Left renal cortex interstitium (tissue), 4 donors: Measurements from ENCODE around the gene CRAMP1. TPM values are rescaled to one million over a fixed set of nuclear protein-coding genes. Genes with fewer than 3 reads are reported as not detected.
A peak's percentile ranks its signal among the peaks of the same experiment; 100 is the strongest.

Source experiments
- DNase-seq, 4 donors: peaks; one replicate each; pipeline ENCODE4 v3.0.0-alpha.2; 2013; ENCODE audit warnings: low read depth in 4 of 4, low spot score in 2 of 4, missing footprints in 1 of 4
- polyA plus RNA-seq, 4 donors: library from polyadenylated mRNA; unstranded; fragments of 120-200 nt; gene quantifications; one replicate each; pipeline ENCODE4 v1.2.1, GENCODE V29; 2013; ENCODE audit not compliant: insufficient read length in 4 of 4

CRAMP1 gene
- polyA plus RNA-seq, 4 donors: 15.6 to 31.4 (median 23.4) TPM

DNA sequence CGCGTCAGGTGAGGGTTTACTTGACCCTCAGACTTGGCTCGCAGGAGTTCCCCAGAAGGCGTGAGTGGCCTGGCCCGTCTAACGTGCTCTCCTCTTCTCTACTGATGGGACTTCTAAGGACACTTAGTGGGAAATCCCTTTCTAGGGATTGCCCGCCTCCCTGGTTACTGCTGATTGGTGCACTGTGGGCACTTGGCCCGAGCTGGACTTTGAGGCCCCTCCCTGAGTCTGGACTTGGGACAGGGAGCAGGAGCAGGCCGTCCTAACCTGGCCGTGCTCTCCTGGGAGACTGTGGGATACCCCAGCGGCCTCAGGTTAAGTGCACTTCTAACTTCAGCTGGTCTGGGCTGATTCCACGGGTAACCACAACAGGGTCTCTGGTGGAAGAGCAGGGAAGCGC, 15.0 kb upstream of the CRAMP1 start:
- DNase-seq: no peak

DNA sequence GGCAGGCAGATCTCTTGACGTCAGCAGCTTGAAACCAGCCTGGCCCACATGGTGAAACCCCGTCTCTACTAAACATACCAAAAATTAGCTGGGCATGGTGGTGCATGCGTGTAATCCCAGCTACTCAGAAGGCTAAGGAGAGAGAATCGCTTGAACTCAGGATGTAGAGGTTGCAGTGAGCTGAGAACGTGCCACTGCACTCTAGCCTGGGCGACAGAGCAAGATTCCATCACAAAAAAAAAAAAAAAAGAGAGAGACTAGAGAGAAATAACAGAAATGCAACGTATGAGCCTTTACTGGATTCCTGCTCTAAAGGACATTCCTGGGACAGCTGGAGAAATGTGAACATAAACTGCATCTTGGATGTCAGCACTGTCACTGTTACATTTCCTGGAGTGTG, 11.1 kb upstream of the CRAMP1 start:
- DNase-seq: no peak

DNA sequence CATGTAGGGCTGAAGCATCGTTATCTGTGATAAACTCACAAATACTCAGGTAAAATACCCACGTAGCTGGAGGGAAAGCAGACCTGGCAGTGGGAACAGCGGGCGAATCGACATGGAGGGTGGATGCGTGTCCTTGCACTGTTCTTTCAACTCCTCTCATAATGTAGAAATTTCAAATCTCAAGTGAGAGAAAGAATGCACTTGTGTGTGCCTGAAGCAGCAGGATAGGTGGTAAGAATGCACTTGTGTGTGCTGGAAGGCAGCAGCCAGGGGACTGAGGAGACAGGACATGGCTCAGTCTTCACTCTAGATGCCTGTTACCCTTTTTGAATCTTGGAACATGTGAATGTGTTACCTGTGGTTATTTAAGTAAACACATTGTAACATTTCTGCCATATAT, 10.7 kb upstream of the CRAMP1 start:
- DNase-seq: no peak

DNA sequence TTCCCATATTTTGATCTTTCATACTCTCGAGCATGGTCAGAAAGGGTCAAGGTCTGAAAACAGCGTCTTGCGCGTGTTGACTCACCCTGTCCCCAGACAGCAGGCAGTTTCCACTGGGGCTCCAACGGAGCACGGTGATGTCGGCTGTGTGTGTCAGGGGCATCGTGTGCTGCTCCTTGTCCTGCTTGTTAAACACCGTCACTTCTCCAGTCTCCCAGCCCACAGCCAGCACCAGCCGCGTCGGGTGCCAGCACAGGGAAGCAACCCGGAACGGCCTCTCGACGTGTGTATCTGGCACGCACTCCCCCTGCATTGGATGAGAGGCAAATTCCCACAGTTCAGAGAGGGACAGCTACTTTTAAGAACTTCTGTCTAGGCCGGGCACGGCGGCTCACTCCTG, 9.9 kb upstream of the CRAMP1 start:
- DNase-seq: no peak

DNA sequence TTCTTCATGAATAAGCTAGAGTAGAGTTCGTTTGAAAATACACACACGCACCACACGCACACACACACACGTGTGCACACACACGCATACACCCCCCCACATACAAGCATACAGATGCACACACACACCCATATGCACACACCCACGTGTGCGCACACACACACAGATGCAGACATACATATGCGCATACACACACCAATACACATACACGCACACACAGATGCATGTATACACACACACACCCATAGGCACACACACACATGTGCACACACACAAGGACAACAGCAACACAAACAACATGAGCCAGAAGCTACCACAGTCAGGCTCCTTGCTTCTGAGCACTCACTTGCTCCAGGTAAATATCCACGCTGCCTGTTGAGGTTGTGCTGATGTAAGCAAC, 5.4 kb upstream of the CRAMP1 start:
- DNase-seq: no peak

DNA sequence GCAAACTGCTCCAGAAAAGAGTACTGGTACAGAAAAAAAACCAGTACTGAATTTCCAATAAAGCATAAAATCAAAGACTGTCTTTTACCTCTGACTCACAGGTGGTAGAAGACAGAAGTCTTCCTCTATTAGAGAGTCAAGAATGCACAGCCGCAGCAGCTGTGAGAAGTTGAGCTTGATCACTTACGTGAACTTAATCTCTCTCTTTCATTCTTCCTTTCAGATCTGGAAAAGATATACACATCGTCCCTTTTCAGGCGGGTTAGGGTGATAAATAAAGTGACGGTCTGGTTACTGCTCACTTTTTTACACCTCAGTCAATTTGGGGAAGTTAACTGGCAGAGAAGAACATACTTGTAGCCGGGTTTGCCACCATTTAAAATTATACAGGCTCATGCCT, 4.2 kb upstream of the CRAMP1 start:
- DNase-seq: no peak

DNA sequence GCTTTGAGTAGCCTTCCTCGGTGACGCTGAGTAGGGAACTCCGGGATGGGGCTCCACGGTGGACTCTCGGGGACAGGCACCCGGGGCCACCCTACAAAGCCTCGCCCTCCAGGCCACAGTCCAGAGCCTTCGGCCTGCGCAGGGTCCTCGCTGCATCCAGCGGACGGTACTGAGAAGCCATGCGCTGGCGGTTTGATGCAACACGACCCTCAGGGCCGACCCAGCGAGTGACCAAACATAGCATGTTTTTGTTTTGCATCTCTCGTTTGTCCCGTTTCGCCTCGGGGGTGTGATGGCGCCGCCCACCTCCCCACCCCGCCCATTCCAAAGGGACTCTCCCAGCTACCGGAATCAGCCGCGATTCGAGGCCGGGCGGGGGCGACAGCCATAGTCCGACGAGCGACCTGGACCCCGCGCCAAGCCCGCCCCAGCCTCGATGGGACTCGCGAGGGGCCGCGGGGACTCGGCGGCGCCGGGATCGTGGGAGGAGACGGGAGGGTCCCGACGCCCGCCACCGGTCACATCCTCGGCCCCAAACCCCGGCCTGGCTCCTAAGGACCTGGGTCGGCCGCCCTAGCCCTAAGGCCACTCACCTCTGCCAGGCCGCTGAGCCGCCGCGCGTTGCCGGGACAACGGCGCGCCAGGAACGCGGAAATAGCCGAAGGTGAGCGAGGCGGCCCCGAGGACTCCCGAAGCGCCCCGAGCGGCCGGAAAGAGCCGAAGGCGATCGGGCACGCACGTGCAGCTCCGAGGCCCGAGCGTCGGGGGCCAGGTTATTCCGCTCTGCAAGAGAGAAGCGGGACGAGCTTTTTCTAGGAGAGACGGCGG, 1.9 kb upstream of the CRAMP1 start:
- DNase-seq: peak; percentile 73 to 84 (median 78)

DNA sequence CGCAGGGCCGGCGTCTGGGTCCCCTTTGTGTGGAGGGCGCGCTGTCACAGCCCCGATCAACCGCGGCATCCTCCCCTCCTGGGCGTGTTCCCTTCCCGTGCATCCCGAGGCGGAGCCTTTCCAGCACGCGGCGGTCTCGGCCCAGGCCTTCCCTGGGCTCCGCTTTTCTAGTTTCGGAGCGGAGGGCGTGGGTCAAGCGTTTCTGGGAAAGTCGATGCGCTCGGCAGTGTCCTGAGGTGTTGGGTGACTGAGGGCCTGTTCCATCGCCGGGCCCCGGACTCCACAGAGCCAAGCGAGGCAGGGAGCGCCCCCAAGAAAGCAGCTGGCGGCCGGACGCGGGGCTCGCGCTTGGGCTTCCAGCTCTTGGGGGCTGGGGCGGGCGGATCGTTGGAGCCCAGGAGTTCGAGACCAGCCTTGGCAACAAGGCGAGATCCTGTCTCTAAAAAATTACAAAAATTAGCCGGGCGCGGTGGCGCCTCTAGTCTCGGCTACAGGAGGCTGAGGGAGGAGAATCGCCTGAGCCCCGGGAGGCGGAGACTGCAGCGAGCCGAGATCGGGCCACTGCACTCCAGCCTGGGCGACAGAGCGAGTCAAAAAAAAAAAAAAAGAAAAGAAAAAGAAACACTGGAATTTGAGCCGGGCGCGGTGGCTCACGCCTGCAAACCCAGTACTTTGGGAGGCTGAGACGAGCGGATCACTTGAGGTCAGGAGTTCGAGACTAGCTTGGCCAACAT, 1.1 kb upstream of the CRAMP1 start:
- no peak for DNase-seq

DNA sequence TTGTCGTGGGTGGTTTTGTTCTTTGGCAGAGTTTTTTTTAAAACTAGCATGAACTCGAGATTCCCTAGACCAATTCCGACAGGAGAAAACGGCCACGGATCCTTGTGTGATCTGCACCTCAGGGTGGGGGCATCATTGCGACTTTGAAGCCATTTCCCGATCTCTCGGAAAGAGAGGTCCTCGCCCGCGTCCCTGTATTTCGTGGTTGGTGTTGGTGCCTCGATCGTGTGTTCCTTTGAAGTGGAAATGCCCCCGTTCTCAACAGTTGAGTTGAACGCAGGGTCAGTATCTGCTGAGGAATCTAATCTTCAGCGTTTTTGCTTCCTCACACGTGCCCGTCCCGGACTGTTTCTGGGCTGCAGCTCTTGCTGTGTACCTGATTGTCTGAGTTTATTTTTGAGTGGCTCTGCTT, 1.1 kb downstream of the CRAMP1 start:
- no peak for DNase-seq

DNA sequence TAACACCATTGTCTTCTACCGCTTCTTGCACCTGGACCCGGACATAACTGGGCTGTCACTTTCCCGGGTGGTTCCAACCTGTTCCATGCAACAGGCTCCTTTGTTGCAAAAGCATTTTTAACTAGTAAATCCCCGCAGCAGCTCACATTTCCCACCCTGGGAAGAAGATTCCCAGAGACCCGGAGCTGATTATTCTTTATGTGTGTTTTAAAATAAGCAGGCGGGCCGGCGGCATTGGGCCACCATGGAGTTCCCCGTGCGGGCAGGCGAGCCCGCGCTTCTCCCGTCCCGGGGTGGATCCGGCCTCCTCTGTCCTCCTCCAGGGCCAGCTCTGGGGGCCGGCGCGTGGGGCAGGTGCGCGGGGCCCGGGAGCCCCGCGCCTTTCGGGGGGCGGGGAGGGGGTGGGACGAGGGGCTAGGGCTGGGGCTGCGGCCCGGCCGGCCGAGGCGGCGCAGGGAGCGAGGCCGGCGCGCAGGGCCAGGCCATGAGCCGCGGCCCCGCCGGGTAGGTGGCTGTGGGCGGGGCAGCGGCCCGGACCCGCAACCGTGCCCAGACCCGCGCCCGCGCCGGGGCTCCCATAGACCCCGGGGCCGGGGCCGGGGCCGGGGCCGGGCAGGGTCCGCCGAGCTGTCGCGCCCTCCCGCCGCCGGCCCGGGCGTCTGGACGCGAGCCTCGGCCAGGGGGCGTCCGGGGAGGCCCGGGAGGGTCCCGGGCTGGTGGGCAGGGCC, 1.7 kb downstream of the CRAMP1 start:
- DNase-seq: no peak

DNA sequence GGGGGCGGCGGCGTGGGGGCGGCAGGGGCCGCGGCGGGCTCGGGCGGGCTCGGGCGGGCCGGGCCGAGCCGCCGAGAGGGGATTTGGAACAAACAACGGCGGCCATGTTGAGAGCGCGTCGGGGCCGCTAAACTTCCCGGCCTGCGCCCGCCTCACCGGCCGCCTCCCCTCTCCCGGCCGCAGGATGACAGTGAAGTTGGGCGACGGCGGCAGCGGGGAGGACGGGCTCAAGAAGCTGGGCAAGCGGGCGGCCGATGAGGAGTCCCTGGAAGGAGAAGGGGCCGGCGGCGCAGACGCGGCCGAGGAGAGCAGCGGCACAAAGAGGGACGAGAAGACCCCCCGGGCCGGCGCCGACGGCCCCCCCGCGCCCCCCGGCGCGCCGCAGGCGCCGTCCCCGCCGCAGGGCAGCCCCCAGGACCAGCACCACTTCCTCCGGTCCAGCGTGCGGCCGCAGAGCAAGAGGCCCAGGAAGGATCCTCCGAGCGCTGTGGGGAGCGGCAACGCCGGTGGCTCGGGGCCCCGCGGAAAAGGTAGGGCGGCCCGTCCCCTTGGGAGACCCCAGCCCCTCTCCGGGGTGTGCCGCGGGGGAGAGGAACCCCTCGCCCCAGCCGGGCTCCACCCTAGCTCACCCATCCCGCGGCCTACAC, 2.4 kb downstream of the CRAMP1 start:
- no peak for DNase-seq

DNA sequence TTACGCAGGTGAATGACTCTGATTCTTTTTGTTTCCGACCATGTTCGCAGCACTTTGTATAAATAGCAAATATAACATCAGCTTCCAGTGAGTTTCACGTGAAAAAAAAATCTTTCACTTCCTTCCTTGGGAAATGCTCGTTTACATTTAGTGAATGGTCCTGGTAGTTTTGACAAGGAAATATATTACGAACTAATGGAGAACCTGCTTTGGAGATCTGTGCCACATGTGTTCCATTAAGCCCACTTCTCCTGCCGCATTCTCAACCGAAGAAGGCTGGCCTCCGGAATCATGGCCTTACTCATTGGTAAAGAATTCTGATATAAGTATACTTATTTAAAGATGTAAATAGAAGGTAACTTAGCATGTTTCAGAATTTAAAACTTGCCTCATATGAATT, 3.6 kb downstream of the CRAMP1 start:
- DNase-seq: no peak

DNA sequence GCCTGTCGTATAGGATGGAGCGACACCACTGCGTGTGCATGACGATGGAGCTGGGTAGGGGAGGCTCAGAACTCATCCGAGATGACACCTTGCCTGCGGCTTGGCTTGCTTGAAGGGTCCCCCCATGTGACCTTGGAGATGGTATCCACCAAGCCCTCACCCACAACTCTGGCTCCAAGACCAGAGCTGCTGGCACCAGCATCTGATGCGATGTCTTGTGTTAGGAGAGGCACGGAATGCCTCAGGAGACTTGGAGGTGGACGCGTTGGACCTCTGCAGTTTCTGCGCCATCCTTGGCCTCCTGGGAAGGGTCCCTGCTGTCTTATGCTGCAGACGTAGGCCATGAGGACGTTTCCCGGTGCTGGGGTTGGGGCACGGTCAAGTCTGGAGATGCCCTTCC, 7.8 kb downstream of the CRAMP1 start:
- DNase-seq: no peak

DNA sequence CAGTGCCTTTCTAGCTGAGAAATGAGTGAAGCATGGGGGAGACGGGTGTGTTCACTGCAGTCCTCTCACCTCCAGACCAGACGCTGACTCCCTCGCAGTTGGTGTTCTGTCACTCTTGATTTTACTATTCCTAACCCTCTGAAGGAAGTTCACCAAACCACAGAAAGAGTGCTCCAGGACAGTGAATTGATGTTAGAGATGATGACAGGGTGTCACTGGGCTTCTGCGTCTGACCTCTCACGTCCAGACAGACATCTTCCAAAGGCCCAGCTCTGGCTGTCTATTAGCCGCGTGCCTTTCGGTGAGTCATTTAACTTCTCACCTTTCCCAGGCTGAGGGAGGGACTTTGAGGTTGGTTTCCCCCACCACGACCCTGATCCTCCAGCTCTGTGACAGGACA, 8.2 kb downstream of the CRAMP1 start:
- no peak for DNase-seq

DNA sequence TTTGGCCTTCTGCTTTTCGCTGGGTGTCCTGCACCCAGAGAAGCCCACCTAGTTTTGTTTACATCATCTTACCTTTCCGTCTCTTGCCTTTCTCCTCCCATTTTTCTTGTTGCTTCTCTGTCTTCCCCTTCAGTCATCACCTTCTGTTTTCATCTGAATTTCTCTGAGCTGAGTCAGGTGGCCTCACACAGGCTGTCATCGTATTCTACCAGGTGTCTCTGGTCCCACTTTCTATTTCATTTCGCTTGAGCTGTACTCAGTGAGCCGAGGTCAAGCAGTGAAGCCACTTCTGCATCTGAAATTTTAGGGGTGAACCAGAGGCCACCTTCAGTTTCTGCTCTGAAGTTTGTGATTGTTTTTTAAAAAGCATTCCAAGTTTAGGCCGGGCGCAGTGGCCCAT, 9.7 kb downstream of the CRAMP1 start:
- DNase-seq: no peak

DNA sequence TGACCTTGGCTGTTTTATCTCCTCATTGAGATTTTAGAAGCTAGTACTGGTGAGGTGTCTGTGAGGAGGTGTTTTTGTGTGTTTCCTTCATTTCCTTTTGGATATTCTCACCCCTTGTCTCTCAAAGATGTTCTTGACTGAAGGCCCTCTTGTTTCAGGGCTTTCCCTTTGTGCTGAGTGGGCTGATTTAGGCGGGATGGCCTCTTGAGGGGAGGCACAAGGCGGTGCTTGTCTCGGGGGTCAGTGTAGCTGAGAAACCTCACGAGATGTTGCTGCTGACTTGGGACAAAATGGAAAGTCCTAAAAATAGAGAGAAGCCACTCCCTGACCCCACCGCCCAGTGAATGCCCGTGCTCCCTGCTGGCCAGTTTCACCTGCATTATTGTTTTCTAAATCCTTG, 14.2 kb downstream of the CRAMP1 start:
- DNase-seq: no peak

DNA sequence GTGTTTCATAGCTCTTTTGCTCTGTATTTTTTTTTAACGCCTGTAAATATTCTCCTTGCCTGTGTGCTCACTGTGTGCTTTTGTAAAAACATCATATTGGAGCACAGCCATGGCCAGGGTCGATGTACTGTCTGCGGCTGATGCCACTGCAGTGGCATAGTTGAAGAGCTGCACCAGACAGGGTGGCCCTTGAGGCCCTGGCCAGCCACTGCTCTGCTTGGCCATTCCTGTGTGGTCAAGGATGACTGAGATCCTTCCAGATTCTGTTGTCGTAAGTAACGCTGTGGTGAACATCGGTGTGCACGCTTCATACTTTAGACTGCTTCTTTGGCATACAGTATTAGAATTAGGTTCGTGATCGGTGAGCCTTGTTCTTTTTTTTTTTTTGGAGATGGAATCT, 14.6 kb downstream of the CRAMP1 start:
- DNase-seq: no peak

DNA sequence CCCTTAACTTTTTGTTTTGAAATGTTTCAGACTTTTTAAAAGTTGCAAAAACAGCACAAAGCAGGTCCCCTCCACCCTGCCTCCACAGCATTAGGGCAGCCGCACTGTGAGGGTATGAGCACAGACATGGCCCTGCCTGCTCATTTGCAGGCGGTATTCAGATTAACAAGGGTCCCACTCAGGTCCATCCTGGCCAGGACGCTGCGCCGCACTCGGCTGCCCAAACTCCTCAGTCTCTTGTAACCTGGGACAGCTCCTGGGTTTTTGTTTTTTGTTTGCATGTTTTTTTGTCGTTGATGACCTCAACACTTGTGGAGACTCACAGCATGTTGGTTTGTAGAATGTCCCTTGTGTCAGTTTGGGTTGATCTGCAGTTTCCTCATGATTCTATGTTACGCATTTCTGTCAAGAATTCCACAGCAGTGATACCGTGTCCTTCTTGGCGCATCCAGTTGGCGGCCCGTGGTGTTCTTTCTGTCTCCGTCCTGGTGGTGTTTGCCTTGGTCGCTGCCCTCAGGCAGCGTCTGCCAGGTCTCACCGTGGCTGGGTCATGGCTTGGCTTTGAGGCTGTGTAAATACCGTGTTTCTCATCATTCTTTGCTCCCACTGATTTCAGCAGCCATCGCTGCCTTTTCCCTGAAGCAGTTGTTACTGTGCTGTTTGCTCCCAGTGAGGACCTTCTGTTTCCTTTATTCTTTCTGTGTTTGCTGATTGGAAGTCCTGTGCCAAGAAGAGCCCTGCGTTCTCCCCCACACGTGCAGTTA, 18.5 kb downstream of the CRAMP1 start:
- DNase-seq: no peak

DNA sequence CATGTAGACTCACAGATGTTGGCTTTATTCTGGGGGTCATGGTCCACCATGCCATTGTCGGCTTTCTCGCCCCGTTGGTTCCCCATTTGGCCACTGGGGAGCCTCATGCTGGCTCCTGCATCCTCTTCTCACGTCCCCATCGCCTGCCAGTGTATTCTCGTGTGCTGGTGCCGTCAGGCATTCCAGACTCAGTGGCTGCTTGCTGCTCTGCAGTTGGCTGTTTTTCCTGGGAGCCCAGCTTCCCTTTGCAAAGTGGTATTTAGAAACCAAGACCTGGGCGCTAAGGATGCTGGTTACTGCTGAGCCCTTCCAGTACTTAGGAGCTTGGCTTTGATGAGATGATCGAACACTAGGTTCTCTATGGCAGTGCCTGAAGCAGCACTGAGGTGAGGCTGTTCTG, 19.1 kb downstream of the CRAMP1 start:
- DNase-seq: no peak

DNA sequence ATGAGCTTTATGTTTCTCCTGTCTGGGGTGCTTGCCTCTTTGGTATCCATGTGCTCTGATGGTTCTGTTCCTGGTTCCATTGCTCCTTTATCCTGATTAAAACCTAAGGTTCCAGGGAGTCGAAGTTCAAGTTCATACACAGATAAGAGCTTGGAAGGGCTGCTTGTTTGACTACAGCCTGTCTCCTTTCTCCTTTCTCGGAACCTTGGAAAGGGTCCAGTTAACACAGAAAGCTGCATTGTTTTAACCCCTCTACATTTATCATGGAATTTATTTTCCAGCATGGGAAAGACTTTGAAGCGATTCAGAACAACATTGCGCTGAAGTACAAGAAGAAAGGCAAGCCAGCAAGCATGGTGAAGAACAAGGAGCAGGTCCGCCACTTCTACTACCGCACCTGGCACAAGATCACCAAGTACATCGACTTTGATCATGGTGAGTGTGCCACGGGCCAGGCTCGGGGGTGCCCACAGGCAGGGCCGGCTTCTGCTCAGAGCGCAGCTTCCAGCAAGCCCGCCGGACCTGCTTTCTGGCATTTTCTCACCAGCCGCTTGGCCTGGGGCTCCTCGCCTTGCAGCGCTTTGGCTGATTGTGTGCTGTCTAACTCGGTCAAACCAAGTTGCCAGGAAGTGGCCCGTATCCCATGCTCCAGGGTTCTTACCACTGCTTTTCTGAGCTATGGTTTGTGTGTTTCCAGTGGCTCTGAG, 19.9 kb downstream of the CRAMP1 start:
- DNase-seq: no peak
